HL-60 (cell line): Measurements from ENCODE around the gene FEN1.
A peak's percentile ranks its signal among the peaks of the same experiment; 100 is the strongest.

Experiments
- DNase-seq, 2 experiments: peaks; one replicate each; pipeline ENCODE4 v3.0.0-alpha.2; 2010 to 2020; ENCODE audit warnings: low read depth in 1 of 2, low spot score in 1 of 2
- H3K27ac ChIP-seq: fragments of 250-450 bp; sonication (Bioruptor Pico); replicated peaks from 2 replicates; pipeline ENCODE4 v1.5.1; 2020; ENCODE audit warnings: mild to moderate bottlenecking, moderate library complexity
- H3K27me3 ChIP-seq: fragments of 250-450 bp; sonication (Bioruptor Pico); 2 replicates; pipeline ENCODE4 v1.5.1; 2021; ENCODE audit warnings: mild to moderate bottlenecking, moderate library complexity; ENCODE audit not compliant: insufficient read depth, poor library complexity, severe bottlenecking
- H3K4me3 ChIP-seq: replicated peaks from 2 replicates; pipeline ENCODE4 v1.5.1; 2011; ENCODE audit warnings: mild to moderate bottlenecking, control low read depth, low read length; ENCODE audit not compliant: insufficient read depth
- GABPA ChIP-seq: IDR thresholded peaks from 2 replicates; pipeline ENCODE4 v1.6.1; 2012; ENCODE audit warnings: low read depth
- POLR2AphosphoS5 ChIP-seq: IDR thresholded peaks from 2 replicates; pipeline ENCODE4 v1.6.1; 2012; ENCODE audit warnings: low read depth
- SPI1 ChIP-seq: IDR thresholded peaks from 2 replicates; pipeline ENCODE4 v1.6.1; 2012; ENCODE audit warnings: low read depth, mild to moderate bottlenecking, borderline replicate concordance
- TF ChIP-seq, protein P1 (sequence below): IDR thresholded peaks from 2 replicates; pipeline ENCODE4 v1.6.1; 2012; ENCODE audit warnings: low read depth; ENCODE audit not compliant: insufficient replicate concordance
- TF ChIP-seq, protein P2 (sequence below): IDR thresholded peaks from one replicate; pipeline ENCODE4 v1.5.1; 2011; ENCODE audit warnings: low read length, control low read depth, inconsistent platforms; ENCODE audit not compliant: insufficient read depth

Gene FEN1

DNA sequence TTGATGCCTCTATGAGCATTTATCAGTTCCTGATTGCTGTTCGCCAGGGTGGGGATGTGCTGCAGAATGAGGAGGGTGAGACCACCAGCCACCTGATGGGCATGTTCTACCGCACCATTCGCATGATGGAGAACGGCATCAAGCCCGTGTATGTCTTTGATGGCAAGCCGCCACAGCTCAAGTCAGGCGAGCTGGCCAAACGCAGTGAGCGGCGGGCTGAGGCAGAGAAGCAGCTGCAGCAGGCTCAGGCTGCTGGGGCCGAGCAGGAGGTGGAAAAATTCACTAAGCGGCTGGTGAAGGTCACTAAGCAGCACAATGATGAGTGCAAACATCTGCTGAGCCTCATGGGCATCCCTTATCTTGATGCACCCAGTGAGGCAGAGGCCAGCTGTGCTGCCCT lies 2.7 kb downstream of the FEN1 start:
- Histone ChIP-seq H3K27ac (no peak overlapping the region), H3K27me3 (no peaks in the 10 kb centered on the region), H3K4me3 (no peak overlapping the region)
- DNase-seq = no peak
- TF ChIP-seq, protein P1, sequence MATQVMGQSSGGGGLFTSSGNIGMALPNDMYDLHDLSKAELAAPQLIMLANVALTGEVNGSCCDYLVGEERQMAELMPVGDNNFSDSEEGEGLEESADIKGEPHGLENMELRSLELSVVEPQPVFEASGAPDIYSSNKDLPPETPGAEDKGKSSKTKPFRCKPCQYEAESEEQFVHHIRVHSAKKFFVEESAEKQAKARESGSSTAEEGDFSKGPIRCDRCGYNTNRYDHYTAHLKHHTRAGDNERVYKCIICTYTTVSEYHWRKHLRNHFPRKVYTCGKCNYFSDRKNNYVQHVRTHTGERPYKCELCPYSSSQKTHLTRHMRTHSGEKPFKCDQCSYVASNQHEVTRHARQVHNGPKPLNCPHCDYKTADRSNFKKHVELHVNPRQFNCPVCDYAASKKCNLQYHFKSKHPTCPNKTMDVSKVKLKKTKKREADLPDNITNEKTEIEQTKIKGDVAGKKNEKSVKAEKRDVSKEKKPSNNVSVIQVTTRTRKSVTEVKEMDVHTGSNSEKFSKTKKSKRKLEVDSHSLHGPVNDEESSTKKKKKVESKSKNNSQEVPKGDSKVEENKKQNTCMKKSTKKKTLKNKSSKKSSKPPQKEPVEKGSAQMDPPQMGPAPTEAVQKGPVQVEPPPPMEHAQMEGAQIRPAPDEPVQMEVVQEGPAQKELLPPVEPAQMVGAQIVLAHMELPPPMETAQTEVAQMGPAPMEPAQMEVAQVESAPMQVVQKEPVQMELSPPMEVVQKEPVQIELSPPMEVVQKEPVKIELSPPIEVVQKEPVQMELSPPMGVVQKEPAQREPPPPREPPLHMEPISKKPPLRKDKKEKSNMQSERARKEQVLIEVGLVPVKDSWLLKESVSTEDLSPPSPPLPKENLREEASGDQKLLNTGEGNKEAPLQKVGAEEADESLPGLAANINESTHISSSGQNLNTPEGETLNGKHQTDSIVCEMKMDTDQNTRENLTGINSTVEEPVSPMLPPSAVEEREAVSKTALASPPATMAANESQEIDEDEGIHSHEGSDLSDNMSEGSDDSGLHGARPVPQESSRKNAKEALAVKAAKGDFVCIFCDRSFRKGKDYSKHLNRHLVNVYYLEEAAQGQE = no peak
- TF ChIP-seq GABPA = no peak
- no peak for TF ChIP-seq POLR2AphosphoS5
- TF ChIP-seq SPI1 = no peak
- TF ChIP-seq, protein P2, sequence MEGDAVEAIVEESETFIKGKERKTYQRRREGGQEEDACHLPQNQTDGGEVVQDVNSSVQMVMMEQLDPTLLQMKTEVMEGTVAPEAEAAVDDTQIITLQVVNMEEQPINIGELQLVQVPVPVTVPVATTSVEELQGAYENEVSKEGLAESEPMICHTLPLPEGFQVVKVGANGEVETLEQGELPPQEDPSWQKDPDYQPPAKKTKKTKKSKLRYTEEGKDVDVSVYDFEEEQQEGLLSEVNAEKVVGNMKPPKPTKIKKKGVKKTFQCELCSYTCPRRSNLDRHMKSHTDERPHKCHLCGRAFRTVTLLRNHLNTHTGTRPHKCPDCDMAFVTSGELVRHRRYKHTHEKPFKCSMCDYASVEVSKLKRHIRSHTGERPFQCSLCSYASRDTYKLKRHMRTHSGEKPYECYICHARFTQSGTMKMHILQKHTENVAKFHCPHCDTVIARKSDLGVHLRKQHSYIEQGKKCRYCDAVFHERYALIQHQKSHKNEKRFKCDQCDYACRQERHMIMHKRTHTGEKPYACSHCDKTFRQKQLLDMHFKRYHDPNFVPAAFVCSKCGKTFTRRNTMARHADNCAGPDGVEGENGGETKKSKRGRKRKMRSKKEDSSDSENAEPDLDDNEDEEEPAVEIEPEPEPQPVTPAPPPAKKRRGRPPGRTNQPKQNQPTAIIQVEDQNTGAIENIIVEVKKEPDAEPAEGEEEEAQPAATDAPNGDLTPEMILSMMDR = no peak

DNA sequence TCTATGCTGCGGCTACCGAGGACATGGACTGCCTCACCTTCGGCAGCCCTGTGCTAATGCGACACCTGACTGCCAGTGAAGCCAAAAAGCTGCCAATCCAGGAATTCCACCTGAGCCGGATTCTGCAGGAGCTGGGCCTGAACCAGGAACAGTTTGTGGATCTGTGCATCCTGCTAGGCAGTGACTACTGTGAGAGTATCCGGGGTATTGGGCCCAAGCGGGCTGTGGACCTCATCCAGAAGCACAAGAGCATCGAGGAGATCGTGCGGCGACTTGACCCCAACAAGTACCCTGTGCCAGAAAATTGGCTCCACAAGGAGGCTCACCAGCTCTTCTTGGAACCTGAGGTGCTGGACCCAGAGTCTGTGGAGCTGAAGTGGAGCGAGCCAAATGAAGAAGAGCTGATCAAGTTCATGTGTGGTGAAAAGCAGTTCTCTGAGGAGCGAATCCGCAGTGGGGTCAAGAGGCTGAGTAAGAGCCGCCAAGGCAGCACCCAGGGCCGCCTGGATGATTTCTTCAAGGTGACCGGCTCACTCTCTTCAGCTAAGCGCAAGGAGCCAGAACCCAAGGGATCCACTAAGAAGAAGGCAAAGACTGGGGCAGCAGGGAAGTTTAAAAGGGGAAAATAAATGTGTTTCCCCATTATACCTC lies 3.3 kb downstream of the FEN1 start:
- no peaks in the 10 kb centered on the region for H3K27me3 ChIP-seq
- TF ChIP-seq, protein P2 = no peak
- no peak for TF ChIP-seq GABPA
- TF ChIP-seq POLR2AphosphoS5 = no peak
- TF ChIP-seq, protein P1 = no peak
- no peak for TF ChIP-seq SPI1
- H3K27ac ChIP-seq = no peak overlapping the region
- no peak for DNase-seq
- no peak overlapping the region for H3K4me3 ChIP-seq

DNA sequence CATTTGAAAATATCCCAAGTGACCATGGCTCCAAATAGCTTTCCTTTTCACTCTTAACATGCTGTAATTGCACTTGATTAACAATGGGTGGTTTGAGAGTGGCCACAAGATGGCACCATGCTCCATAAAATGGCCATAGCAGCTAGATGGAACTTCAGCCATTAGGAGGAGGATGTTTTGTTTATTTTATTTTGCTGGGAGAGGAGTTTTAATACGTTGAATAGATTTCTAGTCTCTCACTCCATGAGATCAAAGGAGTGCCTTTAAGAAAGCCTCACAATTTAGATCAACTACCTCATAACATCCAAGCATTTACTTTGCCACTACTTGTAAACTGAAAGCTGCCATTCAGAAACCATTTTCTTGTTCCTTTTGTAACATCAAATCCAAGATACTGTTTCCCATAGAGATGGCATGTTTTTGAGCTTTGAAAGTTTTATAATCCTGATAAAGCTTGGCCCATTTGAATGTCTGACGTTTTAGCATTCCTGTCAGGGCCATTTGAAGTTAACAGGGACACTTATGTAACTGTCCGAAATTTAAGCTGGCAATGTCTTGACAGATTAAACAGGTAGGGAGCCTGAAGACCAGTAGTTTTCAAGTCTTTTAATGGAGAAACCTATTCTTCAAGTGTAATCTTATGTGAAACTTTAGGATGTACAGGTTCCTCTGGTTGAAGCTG lies 4.7 kb downstream of the FEN1 start:
- Histone ChIP-seq H3K27me3 (no peaks in the 10 kb centered on the region), H3K27ac (no peak overlapping the region), H3K4me3 (no peak overlapping the region)
- DNase-seq = peak in 1 of 2 experiments; percentile 65
- TF ChIP-seq, protein P1 = no peak
- TF ChIP-seq POLR2AphosphoS5 (0 out of 2 replicates have a peak, but pooled peaks have one; percentile 28), GABPA (no peak), SPI1 (no peak)
- TF ChIP-seq, protein P2 = peak; percentile 50
